Mesendoderm (in vitro differentiated cells): Measurements from ENCODE around the gene GATAD2A.

ENCODE experiments used
- DNase-seq: peaks from one replicate; pipeline ENCODE4 v3.0.0; 2013
- H2AK5ac ChIP-seq: 2 replicates; pipeline ENCODE4 v1.6.1; 2013; ENCODE audit warnings: low read length, inconsistent platforms
- H2BK120ac ChIP-seq: 2 replicates; pipeline ENCODE4 v1.6.1; 2013; ENCODE audit warnings: low read depth, mild to moderate bottlenecking, low read length, moderate library complexity, mixed read lengths
- H2BK15ac ChIP-seq: replicated peaks from 2 replicates; pipeline ENCODE4 v1.6.1; 2013; ENCODE audit warnings: low read depth, mild to moderate bottlenecking, moderate library complexity
- H2BK5ac ChIP-seq: 2 replicates; pipeline ENCODE4 v1.6.1; 2013; ENCODE audit warnings: low read length, inconsistent platforms
- H3K18ac ChIP-seq: 2 replicates; pipeline ENCODE4 v1.6.1; 2013; ENCODE audit warnings: mild to moderate bottlenecking, low read length, mixed read lengths
- H3K23ac ChIP-seq: one replicate; pipeline ENCODE4 v1.6.1; 2013; ENCODE audit warnings: low read length
- H3K27ac ChIP-seq: 2 replicates; pipeline ENCODE4 v1.5.1; 2013; ENCODE audit warnings: low read depth, mild to moderate bottlenecking, inconsistent platforms, low read length, moderate library complexity
- H3K27me3 ChIP-seq: 2 replicates; pipeline ENCODE4 v1.6.1; 2013; ENCODE audit warnings: low read length, control low read depth, mild to moderate bottlenecking, inconsistent platforms; ENCODE audit not compliant: insufficient read depth, poor library complexity
- H3K36me3 ChIP-seq: 2 replicates; pipeline ENCODE4 v1.6.1; 2013; ENCODE audit warnings: low read length, inconsistent platforms; ENCODE audit not compliant: control insufficient read depth, insufficient read depth
- H3K4ac ChIP-seq: one replicate; pipeline ENCODE4 v1.6.1; 2013; ENCODE audit warnings: low read depth, mild to moderate bottlenecking, low read length, moderate library complexity
- H3K4me1 ChIP-seq: 2 replicates; pipeline ENCODE4 v1.6.1; 2013; ENCODE audit warnings: low read depth, low read length, inconsistent platforms; ENCODE audit not compliant: control insufficient read depth
- H3K4me2 ChIP-seq: 2 replicates; pipeline ENCODE4 v1.6.1; 2013; ENCODE audit warnings: low read length
- H3K4me3 ChIP-seq: 2 replicates; pipeline ENCODE4 v1.5.1; 2013; ENCODE audit warnings: mild to moderate bottlenecking, low read length
- H3K56ac ChIP-seq: one replicate; pipeline ENCODE4 v1.6.1; 2013; ENCODE audit warnings: low read length
- H3K79me1 ChIP-seq: 2 replicates; pipeline ENCODE4 v1.6.1; 2013; ENCODE audit warnings: low read length, inconsistent platforms
- H3K79me2 ChIP-seq: 2 replicates; pipeline ENCODE4 v1.6.1; 2013; ENCODE audit warnings: mild to moderate bottlenecking, low read length; ENCODE audit not compliant: control insufficient read depth, insufficient read depth
- H3K9ac ChIP-seq: 2 replicates; pipeline ENCODE4 v1.6.1; 2013; ENCODE audit warnings: low read length, inconsistent platforms
- H4K5ac ChIP-seq: one replicate; pipeline ENCODE4 v1.6.1; 2013; ENCODE audit warnings: low read length
- H4K8ac ChIP-seq: one replicate; pipeline ENCODE4 v1.6.1; 2013; ENCODE audit warnings: low read depth, mild to moderate bottlenecking, control low read depth, low read length, moderate library complexity
- WGBS: extraction: QIAGEN DNeasy Blood & Tissue Kit; methylation state at CpG from one replicate; pipeline ENCODE4 v1.1.7; 2013; ENCODE audit warnings: low lambda C conversion rate, missing lambda C conversion rate; ENCODE audit not compliant: insufficient coverage; ENCODE audit errors: extremely low coverage; 5-methylcytosine and 5-hydroxymethylcytosine counted together

Gene GATAD2A

GRCh38 chr19:19540715-19541515 is 135.4 kb downstream of the GATAD2A start:
- Histone ChIP-seq H3K4ac (no peak overlapping the region), H2BK15ac (no peak overlapping the region), H3K56ac (no peak overlapping the region), H3K79me2 (no peaks in the 10 kb centered on the region), H3K4me3 (no peak overlapping the region), H3K9ac (peak overlapping the region; percentile 20), H3K79me1 (no peaks in the 10 kb centered on the region), H3K27me3 (peaks cover 2% of the 10 kb centered on the region), H4K5ac (no peak overlapping the region), H2AK5ac (no peak overlapping the region), H3K27ac (no peak overlapping the region), H3K4me2 (peak overlapping the region; percentile 8), H3K23ac (no peak overlapping the region), H3K18ac (no peak overlapping the region), H3K4me1 (peaks cover 2% of the 10 kb centered on the region), H4K8ac (no peak overlapping the region), H2BK120ac (no peak overlapping the region), H3K36me3 (no peaks in the 10 kb centered on the region), H2BK5ac (no peak overlapping the region)
- DNase-seq: peak; percentile 93
- no CpG with 5 or more reads among the region's 45 CpGs for WGBS

GRCh38 chr19:19541616-19542015 is 136.1 kb downstream of the GATAD2A start:
- Histone ChIP-seq H2AK5ac (no peak overlapping the region), H3K36me3 (no peaks in the 10 kb centered on the region), H3K4ac (no peak overlapping the region), H3K9ac (no peak overlapping the region), H4K8ac (no peak overlapping the region), H3K4me3 (no peak overlapping the region), H2BK120ac (no peak overlapping the region), H2BK15ac (no peak overlapping the region), H3K23ac (no peak overlapping the region), H3K79me1 (no peaks in the 10 kb centered on the region), H3K27me3 (peaks cover 2% of the 10 kb centered on the region), H2BK5ac (no peak overlapping the region), H3K4me2 (no peak overlapping the region), H4K5ac (no peak overlapping the region), H3K4me1 (peaks cover 2% of the 10 kb centered on the region), H3K56ac (no peak overlapping the region), H3K27ac (no peak overlapping the region), H3K18ac (no peak overlapping the region), H3K79me2 (no peaks in the 10 kb centered on the region)
- WGBS: no CpG with 5 or more reads among the region's 16 CpGs
- DNase-seq: no peak

GRCh38 chr19:19542507-19542906 is 137.0 kb downstream of the GATAD2A start:
- Histone ChIP-seq H3K79me2 (no peaks in the 10 kb centered on the region), H3K4me2 (no peak overlapping the region), H3K9ac (no peak overlapping the region), H3K56ac (no peak overlapping the region), H3K23ac (no peak overlapping the region), H3K4me3 (no peak overlapping the region), H2BK120ac (no peak overlapping the region), H3K4me1 (peaks cover 2% of the 10 kb centered on the region), H2AK5ac (no peak overlapping the region), H3K79me1 (no peaks in the 10 kb centered on the region), H3K4ac (no peak overlapping the region), H4K5ac (no peak overlapping the region), H2BK5ac (no peak overlapping the region), H2BK15ac (no peak overlapping the region), H3K18ac (no peak overlapping the region), H4K8ac (no peak overlapping the region), H3K27ac (no peak overlapping the region), H3K27me3 (peaks cover 2% of the 10 kb centered on the region), H3K36me3 (no peaks in the 10 kb centered on the region)
- WGBS: no CpG with 5 or more reads among the region's 12 CpGs
- DNase-seq: no peak

GRCh38 chr19:19543101-19543500 is 137.6 kb downstream of the GATAD2A start:
- Histone ChIP-seq H3K27me3 (peaks cover 2% of the 10 kb centered on the region), H3K27ac (no peak overlapping the region), H2BK15ac (no peak overlapping the region), H3K9ac (no peak overlapping the region), H3K56ac (no peak overlapping the region), H4K8ac (no peak overlapping the region), H3K4me2 (no peak overlapping the region), H2BK5ac (no peak overlapping the region), H3K79me1 (no peaks in the 10 kb centered on the region), H3K36me3 (no peaks in the 10 kb centered on the region), H3K18ac (no peak overlapping the region), H3K4me1 (peaks cover 2% of the 10 kb centered on the region), H2BK120ac (no peak overlapping the region), H3K23ac (no peak overlapping the region), H3K4ac (no peak overlapping the region), H3K79me2 (no peaks in the 10 kb centered on the region), H2AK5ac (no peak overlapping the region), H3K4me3 (no peak overlapping the region), H4K5ac (no peak overlapping the region)
- WGBS: no CpG with 5 or more reads among the region's 13 CpGs
- DNase-seq: no peak

GRCh38 chr19:19543640-19544039 is 138.2 kb downstream of the GATAD2A start:
- H3K18ac ChIP-seq: no peak overlapping the region
- H2BK5ac ChIP-seq: no peak overlapping the region
- no peak overlapping the region for H3K56ac ChIP-seq
- DNase-seq: no peak
- H4K5ac ChIP-seq: no peak overlapping the region
- H3K4me2 ChIP-seq: no peak overlapping the region
- H3K4me1 ChIP-seq: peaks cover 2% of the 10 kb centered on the region
- H3K79me2 ChIP-seq: no peaks in the 10 kb centered on the region
- H3K27me3 ChIP-seq: peaks cover 2% of the 10 kb centered on the region
- H3K9ac ChIP-seq: no peak overlapping the region
- no peak overlapping the region for H3K4ac ChIP-seq
- no peak overlapping the region for H2BK15ac ChIP-seq
- no peak overlapping the region for H3K23ac ChIP-seq
- no CpG with 5 or more reads among the region's 19 CpGs for WGBS
- no peak overlapping the region for H2AK5ac ChIP-seq
- H2BK120ac ChIP-seq: no peak overlapping the region
- H3K36me3 ChIP-seq: no peaks in the 10 kb centered on the region
- H3K27ac ChIP-seq: no peak overlapping the region
- no peak overlapping the region for H4K8ac ChIP-seq
- H3K79me1 ChIP-seq: no peaks in the 10 kb centered on the region
- H3K4me3 ChIP-seq: no peak overlapping the region
